Activated CD8-positive, alpha-beta T cell treated with anti-CD3 and anti-CD28 coated beads, Interleukin-2, amount 10 ng/mL, durations not matched to agents 7 days and 5 days (primary cell): ENCODE measurements around the gene DEFB132. TPM values are rescaled to one million over a fixed set of nuclear protein-coding genes. Genes with fewer than 3 reads are reported as not detected.

Experiments used
- ATAC-seq: fragments of 150-1000 bp; cut with Tn5 transposase; one replicate; pipeline ENCODE4 v1.10.0; 2021; ENCODE audit warnings: moderate library complexity
- CTCF ChIA-PET: fragments of 350-600 bp; sonication (Branson Sonifier 250); formaldehyde crosslinking; loops from one replicate; lab custom pipeline; 2021; ENCODE audit warnings: antibody characterized with exemption; lab: Charles Lee
- POLR2A ChIA-PET: fragments of 350-600 bp; sonication (Branson Sonifier 250); formaldehyde crosslinking; loops from one replicate; lab custom pipeline; 2021; ENCODE audit warnings: antibody characterized with exemption; lab: Charles Lee
- DNase-seq: peaks from one replicate; pipeline ENCODE4 v3.0.0-alpha.2; 2020
- H3K27ac Mint-ChIP-seq: one replicate; pipeline ENCODE4 v1.8.0; 2021; ENCODE audit warnings: mild to moderate bottlenecking, mixed read lengths
- H3K27me3 Mint-ChIP-seq: one replicate; pipeline ENCODE4 v1.8.0; 2021; ENCODE audit warnings: low read depth, mixed read lengths
- H3K36me3 Mint-ChIP-seq: one replicate; pipeline ENCODE4 v1.8.0; 2021; ENCODE audit warnings: low read depth, mixed read lengths
- H3K4me1 Mint-ChIP-seq: one replicate; pipeline ENCODE4 v1.8.0; 2021; ENCODE audit warnings: low read depth, mixed read lengths
- H3K4me3 Mint-ChIP-seq: one replicate; pipeline ENCODE4 v1.8.0; 2021; ENCODE audit warnings: mild to moderate bottlenecking, mixed read lengths
- H3K9me3 Mint-ChIP-seq: one replicate; pipeline ENCODE4 v1.8.0; 2022; ENCODE audit warnings: mixed read lengths; ENCODE audit not compliant: insufficient read depth
- total RNA-seq, 2 experiments: library from RNA; stranded (reverse); gene quantifications; one replicate each; pipeline ENCODE4 v1.2.3, GENCODE V29; 2021

The DEFB132 gene
- total RNA-seq, 2 experiments from 2014 or later: not detected

DNA sequence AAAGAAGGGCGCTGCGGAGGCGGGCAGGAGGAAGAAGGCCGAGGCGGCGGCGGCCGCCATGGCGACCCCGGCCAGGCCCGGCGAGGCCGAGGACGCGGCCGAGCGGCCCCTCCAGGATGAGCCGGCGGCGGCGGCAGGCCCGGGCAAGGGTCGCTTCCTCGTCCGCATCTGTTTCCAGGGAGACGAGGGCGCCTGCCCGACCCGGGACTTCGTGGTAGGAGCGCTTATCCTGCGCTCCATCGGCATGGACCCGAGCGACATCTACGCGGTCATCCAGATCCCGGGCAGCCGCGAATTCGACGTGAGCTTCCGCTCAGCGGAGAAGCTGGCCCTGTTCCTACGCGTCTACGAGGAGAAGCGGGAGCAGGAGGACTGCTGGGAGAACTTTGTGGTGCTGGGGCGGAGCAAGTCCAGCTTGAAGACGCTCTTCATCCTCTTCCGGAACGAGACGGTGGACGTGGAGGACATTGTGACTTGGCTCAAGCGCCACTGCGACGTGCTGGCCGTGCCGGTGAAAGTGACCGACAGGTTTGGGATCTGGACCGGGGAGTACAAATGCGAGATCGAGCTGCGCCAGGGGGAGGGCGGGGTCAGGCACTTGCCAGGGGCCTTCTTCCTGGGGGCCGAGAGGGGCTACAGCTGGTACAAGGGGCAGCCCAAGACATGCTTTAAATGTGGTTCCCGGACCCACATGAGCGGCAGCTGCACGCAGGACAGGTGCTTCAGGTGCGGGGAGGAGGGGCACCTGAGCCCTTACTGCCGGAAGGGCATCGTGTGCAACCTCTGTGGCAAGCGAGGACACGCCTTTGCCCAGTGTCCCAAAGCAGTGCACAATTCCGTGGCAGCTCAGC lies 40.6 kb downstream of the DEFB132 start:
- Mint-ChIP-seq H3K9me3 (no peaks in the 10 kb centered on the region), H3K36me3 (peaks cover 36% of the 10 kb centered on the region), H3K4me3 (peak overlapping the region; percentile 92), H3K27me3 (no peaks in the 10 kb centered on the region), H3K4me1 (peaks cover 56% of the 10 kb centered on the region), H3K27ac (peak overlapping the region; percentile 94)
- DNase-seq (peak; percentile 66), ATAC-seq (peak; percentile 35)
- CTCF ChIA-PET: interaction anchor here (0.6 to 4.9 kb wide), 5 partner anchors 11 to 341 kb away, joined by 3 to 32 read pairs (median 7); partner anchors contain the start of gene SOX12
- POLR2A ChIA-PET: interaction anchor here (0.8 to 5.0 kb wide), 7 partner anchors 11 to 245 kb away, joined by 3 to 49 read pairs (median 4); partner anchors contain the start of genes CSNK2A1, NRSN2, SOX12 and TRIB3

DNA sequence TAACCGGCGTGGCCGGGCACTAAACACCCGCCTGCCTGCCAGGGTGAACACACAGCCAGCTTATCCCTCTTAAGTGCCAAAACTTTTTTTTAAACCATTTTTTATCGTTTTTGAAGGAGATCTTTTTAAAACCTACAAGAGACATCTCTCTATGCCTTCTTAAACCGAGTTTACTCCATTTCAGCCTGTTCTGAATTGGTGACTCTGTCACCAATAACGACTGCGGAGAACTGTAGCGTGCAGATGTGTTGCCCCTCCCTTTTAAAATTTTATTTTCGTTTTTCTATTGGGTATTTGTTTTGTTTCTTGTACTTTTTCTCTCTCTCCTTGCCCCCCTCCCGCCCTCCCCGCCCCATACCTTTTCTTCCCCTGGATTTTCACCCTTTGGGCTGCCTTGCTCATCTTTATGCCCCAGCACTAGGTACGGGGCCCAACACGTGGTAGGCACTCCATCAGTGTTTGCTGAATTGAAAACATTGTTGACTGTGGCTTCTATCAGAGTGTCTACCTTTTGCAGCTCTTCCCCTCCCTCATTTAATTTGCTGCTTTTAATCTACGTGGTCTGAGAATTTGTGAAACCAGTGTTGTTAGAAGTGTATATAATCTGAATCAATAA lies 41.4 kb downstream of the DEFB132 start:
- Mint-ChIP-seq H3K9me3 (no peaks in the 10 kb centered on the region), H3K27ac (peak overlapping the region; percentile 94), H3K4me3 (peak overlapping the region; percentile 92), H3K4me1 (peaks cover 56% of the 10 kb centered on the region), H3K27me3 (no peaks in the 10 kb centered on the region), H3K36me3 (peaks cover 36% of the 10 kb centered on the region)
- ChIA-PET CTCF (interaction anchor here (0.6 to 4.9 kb wide), 6 partner anchors 10 to 340 kb away, joined by 3 to 32 read pairs (median 6); partner anchors contain the start of gene SOX12), POLR2A (interaction anchor here (0.8 to 5.0 kb wide), 4 partner anchors 10 to 82 kb away, joined by 3 to 49 read pairs (median 9); partner anchors contain the start of genes SOX12 and TRIB3)
- DNase-seq (no peak), ATAC-seq (no peak)

DNA sequence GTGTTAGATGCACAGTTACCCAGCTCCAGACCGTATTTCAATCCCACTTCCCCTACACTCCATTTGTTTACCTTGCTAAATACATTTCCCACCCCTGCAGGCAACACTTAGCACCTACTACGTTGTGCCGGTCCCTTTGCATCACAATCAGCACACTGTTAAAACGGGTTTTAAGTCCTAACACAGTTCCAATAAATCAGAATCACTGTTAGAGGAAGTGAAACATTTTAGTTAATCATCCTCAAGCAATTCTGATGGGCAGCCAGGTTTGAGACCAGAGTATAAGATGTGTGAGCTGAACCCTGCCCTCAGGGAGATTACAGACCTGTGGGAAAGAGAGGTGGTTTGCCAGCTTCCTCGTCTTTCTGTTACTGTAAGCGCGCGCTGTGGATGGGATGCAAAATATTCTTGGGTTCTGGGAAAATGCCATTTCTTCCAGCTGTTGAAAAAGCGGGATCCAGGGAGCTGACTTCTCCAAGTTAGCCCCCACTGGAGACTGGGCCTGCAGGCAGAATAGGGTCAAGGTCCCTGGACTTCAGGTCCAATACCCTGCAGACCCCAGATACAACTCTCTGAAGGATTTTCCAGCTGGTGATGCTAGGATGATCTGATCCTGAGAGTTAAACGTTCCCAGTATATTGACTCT lies 42.9 kb downstream of the DEFB132 start:
- POLR2A ChIA-PET: interaction anchor here (0.6 to 5.0 kb wide), 3 partner anchors 9 to 25 kb away, joined by 3 to 49 read pairs (median 4); partner anchors contain the start of gene SOX12
- peaks cover 36% of the 10 kb centered on the region for H3K36me3 Mint-ChIP-seq
- no peaks in the 10 kb centered on the region for H3K27me3 Mint-ChIP-seq
- DNase-seq (no peak), ATAC-seq (no peak)
- H3K4me1 Mint-ChIP-seq: peaks cover 52% of the 10 kb centered on the region
- CTCF ChIA-PET: interaction anchor here (0.7 to 4.9 kb wide), 6 partner anchors 10 to 34 kb away, joined by 3 to 32 read pairs (median 4); partner anchors contain the start of gene SOX12
- H3K27ac Mint-ChIP-seq: no peak overlapping the region
- H3K4me3 Mint-ChIP-seq: peak overlapping the region; percentile 27
- H3K9me3 Mint-ChIP-seq: no peaks in the 10 kb centered on the region

DNA sequence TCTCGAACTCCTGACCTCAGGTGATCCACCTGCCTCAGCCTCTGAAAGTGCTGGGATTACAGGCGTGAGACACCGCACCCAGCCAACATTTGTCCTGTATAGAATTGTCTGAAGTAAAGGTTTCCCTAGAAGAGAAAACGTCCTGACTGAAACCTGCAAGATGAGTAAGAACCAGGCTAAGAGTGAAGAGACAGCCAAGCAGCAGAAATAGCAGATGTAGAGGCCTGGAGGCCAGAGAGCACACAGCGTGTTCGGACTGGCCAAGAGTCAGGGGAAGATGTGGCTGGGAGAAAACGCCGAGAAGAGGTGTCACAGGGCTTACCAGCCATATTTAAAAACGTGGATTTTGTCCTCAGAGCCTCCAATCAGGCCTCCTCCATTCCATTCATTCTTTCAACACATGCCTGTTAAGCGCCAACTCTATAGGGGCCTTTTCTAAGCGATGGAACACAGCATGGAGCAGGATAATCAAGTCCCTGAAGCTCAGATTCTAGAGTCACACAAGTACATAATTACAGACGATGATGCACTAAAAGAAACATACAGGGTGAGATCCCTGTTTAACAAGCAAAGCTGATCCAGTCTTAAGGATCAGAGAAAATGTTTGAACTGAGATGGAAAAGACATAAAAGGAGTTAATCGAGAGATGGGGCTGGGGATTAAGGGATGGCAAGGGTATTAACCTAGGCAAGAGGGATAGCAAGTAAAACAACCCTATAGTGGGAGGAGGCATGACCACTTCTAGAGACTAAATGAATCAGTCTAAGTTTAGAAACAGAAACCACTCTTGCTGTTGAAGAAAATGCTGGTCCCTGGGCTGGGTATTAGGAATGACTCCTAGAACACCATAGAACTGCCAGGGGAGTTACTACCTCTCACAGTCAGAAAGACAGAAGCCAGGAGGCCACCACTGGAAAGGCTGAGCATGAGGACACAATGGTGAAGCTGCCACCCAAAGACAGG lies 44.6 kb downstream of the DEFB132 start:
- peaks cover 36% of the 10 kb centered on the region for H3K4me1 Mint-ChIP-seq
- no peak for ATAC-seq
- no peak overlapping the region for H3K4me3 Mint-ChIP-seq
- H3K9me3 Mint-ChIP-seq: no peaks in the 10 kb centered on the region
- no peaks in the 10 kb centered on the region for H3K27me3 Mint-ChIP-seq
- no peak for DNase-seq
- peaks cover 36% of the 10 kb centered on the region for H3K36me3 Mint-ChIP-seq
- H3K27ac Mint-ChIP-seq: no peak overlapping the region
- ChIA-PET POLR2A (no interaction called here), CTCF (interaction anchor here (1.2 to 4.9 kb wide), 2 partner anchors 21 to 29 kb away, joined by 4 to 32 read pairs; partner anchors contain the start of gene SOX12)

DNA sequence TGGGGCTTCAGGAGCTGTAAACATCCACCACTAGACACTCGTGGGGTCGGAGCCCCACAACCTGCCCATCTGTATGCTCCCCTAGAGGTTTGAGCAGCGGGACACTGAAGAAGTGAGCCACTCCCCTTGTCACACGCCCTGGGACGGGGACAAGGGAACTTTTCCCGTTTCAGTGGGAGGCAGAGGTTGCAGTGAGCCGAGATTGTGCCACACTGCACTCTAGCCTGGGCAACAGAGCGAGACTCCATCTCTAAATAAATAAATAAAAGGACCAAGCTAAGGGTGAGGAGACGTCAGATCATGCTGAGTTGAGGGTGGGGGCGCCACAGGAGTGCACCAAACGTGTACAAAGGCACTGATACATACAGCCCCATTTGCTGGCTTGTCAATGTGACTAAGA lies 48.2 kb downstream of the DEFB132 start:
- H3K4me3 Mint-ChIP-seq: no peak overlapping the region
- no peaks in the 10 kb centered on the region for H3K27me3 Mint-ChIP-seq
- no peak for DNase-seq
- peaks cover 29% of the 10 kb centered on the region for H3K4me1 Mint-ChIP-seq
- no peak for ATAC-seq
- H3K27ac Mint-ChIP-seq: no peak overlapping the region
- ChIA-PET CTCF (no interaction called here), POLR2A (no interaction called here)
- no peaks in the 10 kb centered on the region for H3K9me3 Mint-ChIP-seq
- H3K36me3 Mint-ChIP-seq: peaks cover 7% of the 10 kb centered on the region

DNA sequence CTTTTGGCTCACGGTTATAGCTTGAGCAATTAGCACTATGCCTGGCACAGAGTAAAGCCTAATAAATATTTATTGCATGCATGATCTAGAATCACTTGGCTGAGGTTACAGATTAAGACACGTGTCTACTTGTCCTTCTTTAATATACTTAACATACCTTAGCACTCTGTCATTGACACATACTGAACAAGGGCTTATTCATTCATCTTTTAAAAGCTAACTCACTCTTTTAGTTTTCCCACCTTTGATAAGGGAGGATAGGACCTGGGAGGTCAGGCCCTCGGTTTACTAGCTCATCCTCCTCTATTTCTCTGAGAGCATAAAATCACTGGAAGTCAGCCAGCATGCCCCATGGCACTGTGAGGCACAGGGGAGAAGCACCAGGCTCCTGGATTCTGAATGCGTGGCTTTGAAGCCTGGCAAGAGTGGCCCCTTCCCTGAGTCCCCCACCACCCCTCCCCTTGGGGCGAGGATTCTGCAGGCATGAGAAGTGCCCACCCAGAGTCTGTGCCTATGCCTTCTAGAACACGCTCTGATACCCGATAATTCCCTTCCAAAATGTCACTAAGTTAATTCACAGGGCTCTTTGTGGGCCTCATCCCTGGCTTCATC lies 51.0 kb downstream of the DEFB132 start:
- no peak for DNase-seq
- no peak for ATAC-seq
- H3K27me3 Mint-ChIP-seq: no peaks in the 10 kb centered on the region
- H3K9me3 Mint-ChIP-seq: no peaks in the 10 kb centered on the region
- peaks cover 13% of the 10 kb centered on the region for H3K4me1 Mint-ChIP-seq
- POLR2A ChIA-PET: interaction anchor here (2.9 kb wide), 1 partner anchor 10 kb away, joined by 14 read pairs; the partner anchor contains the start of gene ZCCHC3
- H3K36me3 Mint-ChIP-seq: no peaks in the 10 kb centered on the region
- H3K4me3 Mint-ChIP-seq: no peak overlapping the region
- no peak overlapping the region for H3K27ac Mint-ChIP-seq
- CTCF ChIA-PET: interaction anchor here (1.7 to 2.3 kb wide), 2 partner anchors 10 to 22 kb away, joined by 7 to 10 read pairs; no protein-coding TSS in a partner anchor

DNA sequence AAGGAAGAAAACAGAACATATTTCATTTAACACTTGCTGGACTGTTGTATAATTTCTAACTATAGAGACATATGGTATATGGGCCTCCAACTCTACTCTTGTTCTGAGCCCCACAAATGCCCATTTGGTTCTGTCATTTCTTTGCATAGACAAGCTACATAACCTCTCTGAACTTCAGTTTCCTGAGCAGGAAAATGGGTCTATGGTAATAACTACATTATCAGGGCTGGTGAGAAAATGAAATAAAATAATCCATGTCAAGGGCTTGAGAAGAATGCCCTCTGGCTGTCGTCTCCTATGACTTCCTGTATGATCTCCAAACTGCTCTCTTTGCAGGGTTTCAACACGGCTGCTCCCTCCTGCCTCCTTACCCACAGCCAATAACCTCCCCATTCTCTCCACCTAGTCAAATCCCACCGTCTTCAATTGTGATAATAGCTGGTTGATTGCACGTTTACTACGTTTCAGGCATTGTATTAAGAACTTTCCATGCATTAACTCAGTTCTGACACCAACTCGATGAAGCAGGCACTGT lies 51.8 kb downstream of the DEFB132 start:
- Mint-ChIP-seq H3K4me3 (no peak overlapping the region), H3K9me3 (no peaks in the 10 kb centered on the region), H3K27ac (peak overlapping the region; percentile 0), H3K36me3 (no peaks in the 10 kb centered on the region), H3K4me1 (peaks cover 13% of the 10 kb centered on the region), H3K27me3 (no peaks in the 10 kb centered on the region)
- POLR2A ChIA-PET: interaction anchor here (0.8 to 2.9 kb wide), 2 partner anchors 9 to 11 kb away, joined by 3 to 14 read pairs; partner anchors contain the start of gene ZCCHC3
- DNase-seq (no peak), ATAC-seq (no peak)
- CTCF ChIA-PET: interaction anchor here (0.7 to 2.3 kb wide), 3 partner anchors 10 to 43 kb away, joined by 3 to 10 read pairs (median 7); no protein-coding TSS in a partner anchor

DNA sequence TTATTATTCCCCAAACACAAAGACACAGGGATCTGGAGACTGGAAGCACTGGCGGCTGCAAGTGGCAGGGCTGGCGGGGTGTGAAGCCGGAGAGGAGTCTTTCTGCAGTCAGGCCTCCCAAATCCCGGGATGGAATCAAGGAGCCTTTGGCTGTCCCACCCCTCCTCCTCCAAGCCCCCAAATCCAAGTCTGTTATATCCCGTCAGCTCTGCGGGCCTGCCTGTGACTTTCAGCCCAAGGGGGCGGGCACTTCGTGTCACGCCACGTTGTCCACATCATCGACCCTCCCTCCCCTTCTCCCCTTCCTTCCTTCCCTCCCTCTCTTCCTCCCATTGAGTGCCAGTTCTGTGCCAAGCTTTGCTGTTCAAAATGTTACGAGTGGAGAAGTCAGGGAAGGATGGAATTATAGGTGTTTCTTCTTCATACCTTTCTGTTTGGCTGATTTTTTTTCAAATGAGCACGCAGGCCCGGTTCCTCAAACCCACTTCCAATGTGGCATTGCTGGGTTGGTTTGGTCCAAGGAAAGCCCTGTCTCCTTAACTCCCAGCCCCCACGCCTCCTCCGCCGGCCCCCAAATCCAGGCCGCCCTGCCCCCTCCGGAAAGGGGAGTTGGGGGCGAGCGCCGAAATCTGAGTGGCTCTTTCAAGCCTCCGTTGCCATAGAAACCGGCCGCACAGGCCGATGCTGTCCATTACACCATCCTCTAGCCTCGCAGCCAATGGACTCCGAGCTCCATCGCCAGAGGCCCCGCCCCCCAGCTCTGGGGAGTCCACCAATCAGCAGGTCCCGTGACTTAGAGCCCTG lies 52.5 kb downstream of the DEFB132 start:
- POLR2A ChIA-PET: interaction anchor here (0.7 to 2.9 kb wide), 4 partner anchors 9 to 15 kb away, joined by 3 to 14 read pairs (median 4); partner anchors contain the start of genes SOX12 and ZCCHC3
- DNase-seq: peak; percentile 88
- peak overlapping the region; percentile 67 for H3K27ac Mint-ChIP-seq

DNA sequence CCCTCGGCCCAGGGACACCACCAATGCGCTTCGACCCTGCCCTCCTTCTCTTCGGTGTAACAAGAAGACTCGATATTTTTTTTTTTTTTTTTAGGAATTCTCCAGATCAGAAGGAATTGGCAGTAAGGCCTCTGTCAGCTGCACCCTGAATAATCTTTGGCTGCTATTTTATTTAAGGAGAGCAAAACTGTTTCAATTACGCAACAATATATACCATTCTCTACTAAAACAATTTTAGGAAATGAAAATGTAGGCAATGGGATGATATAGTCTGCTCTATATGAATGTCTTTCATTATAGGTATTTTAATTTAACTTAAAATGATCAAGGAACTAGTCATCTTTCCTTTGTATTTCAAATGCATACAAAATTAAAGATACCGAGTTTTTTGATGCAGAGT lies 53.1 kb downstream of the DEFB132 start:
- peak overlapping the region; percentile 67 for H3K27ac Mint-ChIP-seq
- DNase-seq (no peak), ATAC-seq (no peak)
- no peaks in the 10 kb centered on the region for H3K9me3 Mint-ChIP-seq
- peak overlapping the region; percentile 66 for H3K4me3 Mint-ChIP-seq
- H3K27me3 Mint-ChIP-seq: no peaks in the 10 kb centered on the region
- ChIA-PET POLR2A (interaction anchor here (0.7 to 1.0 kb wide), 2 partner anchors 13 to 14 kb away, joined by 3 to 4 read pairs; partner anchors contain the start of gene SOX12), CTCF (interaction anchor here (1.0 to 1.2 kb wide), 2 partner anchors 10 to 13 kb away, joined by 3 to 4 read pairs; no protein-coding TSS in a partner anchor)
- no peaks in the 10 kb centered on the region for H3K36me3 Mint-ChIP-seq
- H3K4me1 Mint-ChIP-seq: peaks cover 13% of the 10 kb centered on the region

More for the DNA sequence above, 52.5 kb downstream of the DEFB132 start:
- H3K4me1 Mint-ChIP-seq: peaks cover 13% of the 10 kb centered on the region
- no peaks in the 10 kb centered on the region for H3K27me3 Mint-ChIP-seq
- no peaks in the 10 kb centered on the region for H3K9me3 Mint-ChIP-seq
- CTCF ChIA-PET: interaction anchor here (0.7 to 2.3 kb wide), 5 partner anchors 10 to 44 kb away, joined by 3 to 10 read pairs (median 4); no protein-coding TSS in a partner anchor
- H3K4me3 Mint-ChIP-seq: peak overlapping the region; percentile 66
- peak; percentile 100 for ATAC-seq
- H3K36me3 Mint-ChIP-seq: no peaks in the 10 kb centered on the region
